K562 (cell line): ENCODE results near the gene SLC35A1. TPM values are rescaled to one million over a fixed set of nuclear protein-coding genes. Genes with fewer than 3 reads are reported as not detected.
A peak's percentile ranks its signal among the peaks of the same experiment; 100 is the strongest.

Experiments
- CEBPB ChIP-seq: fragments of 450-650 bp; IDR thresholded peaks from 2 replicates; pipeline ENCODE4 v1.6.1; 2016; ENCODE audit warnings: missing genetic modification characterization, missing compliant biosample characterization
- CXXC5 ChIP-seq: fragments of 250-450 bp; sonication (Bioruptor Pico); IDR thresholded peaks from 2 replicates; pipeline ENCODE4 v1.8.0; 2022; ENCODE audit warnings: inconsistent platforms, mild to moderate bottlenecking, moderate library complexity
- GTF2A2 ChIP-seq: IDR thresholded peaks from 2 replicates; pipeline ENCODE4 v1.6.1; 2016; ENCODE audit warnings: mild to moderate bottlenecking, missing genetic modification characterization, missing compliant biosample characterization
- GTF2E2 ChIP-seq: fragments of 200-800 bp; sonication (Bioruptor generic); IDR thresholded peaks from 2 replicates; pipeline ENCODE4 v1.6.1; 2016; ENCODE audit warnings: missing genetic modification characterization, missing compliant biosample characterization
- KLF13 ChIP-seq: fragments of 450-650 bp; IDR thresholded peaks from 2 replicates; pipeline ENCODE4 v1.6.1; 2016; ENCODE audit warnings: missing genetic modification characterization, low read depth, mild to moderate bottlenecking, missing compliant biosample characterization, moderate library complexity, borderline replicate concordance
- L3MBTL2 ChIP-seq: fragments of 450-650 bp; IDR thresholded peaks from 2 replicates; pipeline ENCODE4 v1.6.1; 2016; ENCODE audit warnings: mild to moderate bottlenecking, moderate library complexity
- NFE2L1 ChIP-seq: fragments of 450-650 bp; IDR thresholded peaks from 2 replicates; pipeline ENCODE4 v1.6.1; 2016; ENCODE audit warnings: missing genetic modification characterization, low read depth, mild to moderate bottlenecking, missing compliant biosample characterization, moderate library complexity, borderline replicate concordance
- NR2C1 ChIP-seq, 2 experiments: fragments of 450-650 bp; IDR thresholded peaks; 2 replicates each; pipeline ENCODE4 v1.6.1; 2017; ENCODE audit warnings: mild to moderate bottlenecking in 2 of 2, antibody characterized with exemption in 1 of 2, inconsistent platforms in 1 of 2, missing compliant biosample characterization in 1 of 2, missing genetic modification characterization in 1 of 2
- RBM22 ChIP-seq: fragments of 200-400 bp; formaldehyde crosslinking; IDR thresholded peaks from 2 replicates; pipeline ENCODE4 v1.6.1; 2018; ENCODE audit warnings: low read length, low read depth; ENCODE audit not compliant: poor library complexity, severe bottlenecking
- SMARCB1 ChIP-seq: IDR thresholded peaks from 2 replicates; pipeline ENCODE4 v1.6.1; 2011; ENCODE audit warnings: improper control_type of control experiment, low read depth; ENCODE audit not compliant: insufficient read length
- TEAD1 ChIP-seq, 2 experiments: fragments of 450-650 bp in 1 of 2; sonication (generic) in 1 of 2; formaldehyde crosslinking; IDR thresholded peaks; 2 replicates each; pipeline versions ENCODE4 v1.4.0 to v1.8.0; 2020 to 2022; ENCODE audit warnings: mild to moderate bottlenecking in 2 of 2, missing genetic modification reagents in 1 of 2
- ZBTB8A ChIP-seq: fragments of 450-650 bp; IDR thresholded peaks from 2 replicates; pipeline ENCODE4 v1.6.1; 2018; ENCODE audit warnings: mild to moderate bottlenecking, moderate library complexity; ENCODE audit not compliant: partially characterized antibody
- ZNF347 ChIP-seq: fragments of 450-650 bp; formaldehyde crosslinking; IDR thresholded peaks from 2 replicates; pipeline ENCODE4 v1.4.0; 2020; ENCODE audit warnings: low read depth, mild to moderate bottlenecking, moderate library complexity
- ZNF740 ChIP-seq, 3 experiments: fragments of 200-800 bp in 1 of 3; sonication (Bioruptor generic) in 1 of 3; sonication (generic) in 1 of 3; formaldehyde crosslinking in 1 of 3; IDR thresholded peaks; 2 replicates each; pipeline versions ENCODE4 v1.6.1 to v1.8.0; 2016 to 2022; ENCODE audit warnings: mild to moderate bottlenecking in 2 of 3, missing compliant biosample characterization in 2 of 3, missing genetic modification characterization in 2 of 3, missing genetic modification reagents in 1 of 3
- polyA plus RNA-seq, 8 experiments: library from polyadenylated mRNA; depleted of rRNA in 4 of 8; stranded (reverse) in 5 of 8; unstranded in 3 of 8; fragments of >200 nt; fragmentation: Nextera tagmentation in 2 of 8; fragmentation: Illumina TruSeq in 1 of 8; extraction: Ambion mirVana in 2 of 8; extraction: Trizol in 1 of 8; gene quantifications; 2 replicates each; pipeline versions ENCODE4 v1.2.1 to v1.2.3, GENCODE V29; 2011 to 2014; ENCODE audit warnings: inconsistent platforms in 1 of 8, missing spikeins in 1 of 8
- total RNA-seq, 7 experiments: library from RNA; depleted of rRNA in 6 of 7; stranded (reverse); fragments of >200 nt in 6 of 7; fragmentation: Illumina TruSeq in 2 of 7; extraction: Trizol in 2 of 7; gene quantifications; 2 replicates each; pipeline versions ENCODE4 v1.2.1 to v1.2.3, GENCODE V29; 2011 to 2021; ENCODE audit warnings: low replicate concordance in 1 of 7
- TF ChIP-seq, protein P1 (sequence below): fragments of 450-650 bp; IDR thresholded peaks from 2 replicates; pipeline ENCODE4 v1.6.1; 2014; ENCODE audit warnings: low read depth, mild to moderate bottlenecking, moderate library complexity, borderline replicate concordance
- TF ChIP-seq, protein P2 (sequence below): fragments of 450-650 bp; formaldehyde crosslinking; IDR thresholded peaks from 2 replicates; pipeline ENCODE4 v1.4.0; 2022; ENCODE audit warnings: missing genetic modification characterization
- TF ChIP-seq, protein P3 (sequence below), 2 experiments: fragments of 450-650 bp; IDR thresholded peaks; 2 replicates each; pipeline ENCODE4 v1.6.1; 2016
- TF ChIP-seq, protein P4 (sequence below), 2 experiments: IDR thresholded peaks in 1 of 2; conservative IDR thresholded peaks in 1 of 2; 2 replicates each; pipeline ENCODE4 v1.6.1; 2016; ENCODE audit warnings: low read depth in 2 of 2, mild to moderate bottlenecking in 1 of 2, missing compliant biosample characterization in 1 of 2, missing genetic modification characterization in 1 of 2, moderate library complexity in 1 of 2

SLC35A1 gene
- total and polyA plus RNA-seq, 9 of the 15 experiments (the other 6 are each of a cell fraction or from before 2014, with no cell fraction given): 7.5 to 37.1 (median 14.9) TPM

DNA sequence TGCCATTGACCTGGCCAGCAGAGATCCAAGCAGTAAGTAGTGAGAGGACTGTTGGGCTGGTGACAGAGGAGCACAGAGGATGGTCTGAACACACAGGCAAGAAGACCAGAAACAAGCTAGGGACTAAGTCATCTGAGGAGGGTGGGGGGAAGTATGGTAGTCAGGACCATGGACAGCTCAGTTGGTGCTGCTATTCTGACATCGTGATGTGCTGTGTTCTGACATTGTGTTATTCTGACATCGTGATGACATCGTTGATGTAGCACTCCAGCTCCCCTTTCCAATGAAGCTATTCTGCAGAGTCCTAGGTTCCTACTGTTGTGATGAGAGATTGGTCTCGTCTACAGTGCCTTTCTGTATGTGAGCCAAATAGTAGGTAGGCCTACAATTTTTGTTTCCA, 36.3 kb upstream of the SLC35A1 start (continued):
- TF ChIP-seq ZNF347 (CRISPR knock-in tag): no peak
- TF ChIP-seq, protein P1, sequence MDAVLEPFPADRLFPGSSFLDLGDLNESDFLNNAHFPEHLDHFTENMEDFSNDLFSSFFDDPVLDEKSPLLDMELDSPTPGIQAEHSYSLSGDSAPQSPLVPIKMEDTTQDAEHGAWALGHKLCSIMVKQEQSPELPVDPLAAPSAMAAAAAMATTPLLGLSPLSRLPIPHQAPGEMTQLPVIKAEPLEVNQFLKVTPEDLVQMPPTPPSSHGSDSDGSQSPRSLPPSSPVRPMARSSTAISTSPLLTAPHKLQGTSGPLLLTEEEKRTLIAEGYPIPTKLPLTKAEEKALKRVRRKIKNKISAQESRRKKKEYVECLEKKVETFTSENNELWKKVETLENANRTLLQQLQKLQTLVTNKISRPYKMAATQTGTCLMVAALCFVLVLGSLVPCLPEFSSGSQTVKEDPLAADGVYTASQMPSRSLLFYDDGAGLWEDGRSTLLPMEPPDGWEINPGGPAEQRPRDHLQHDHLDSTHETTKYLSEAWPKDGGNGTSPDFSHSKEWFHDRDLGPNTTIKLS: no peak
- TF ChIP-seq NFE2L1 (tag): no peak
- no peak for TF ChIP-seq CXXC5 (CRISPR knock-in tag)
- TF ChIP-seq CEBPB (tag): no peak
- no peak for TF ChIP-seq L3MBTL2
- TF ChIP-seq, protein P2, sequence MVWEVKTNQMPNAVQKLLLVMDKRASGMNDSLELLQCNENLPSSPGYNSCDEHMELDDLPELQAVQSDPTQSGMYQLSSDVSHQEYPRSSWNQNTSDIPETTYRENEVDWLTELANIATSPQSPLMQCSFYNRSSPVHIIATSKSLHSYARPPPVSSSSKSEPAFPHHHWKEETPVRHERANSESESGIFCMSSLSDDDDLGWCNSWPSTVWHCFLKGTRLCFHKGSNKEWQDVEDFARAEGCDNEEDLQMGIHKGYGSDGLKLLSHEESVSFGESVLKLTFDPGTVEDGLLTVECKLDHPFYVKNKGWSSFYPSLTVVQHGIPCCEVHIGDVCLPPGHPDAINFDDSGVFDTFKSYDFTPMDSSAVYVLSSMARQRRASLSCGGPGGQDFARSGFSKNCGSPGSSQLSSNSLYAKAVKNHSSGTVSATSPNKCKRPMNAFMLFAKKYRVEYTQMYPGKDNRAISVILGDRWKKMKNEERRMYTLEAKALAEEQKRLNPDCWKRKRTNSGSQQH (CRISPR knock-in tag): no peak
- no peak for TF ChIP-seq RBM22
- TF ChIP-seq TEAD1 (CRISPR knock-in tag; IDR thresholded peaks at IDR 0.05): 0 out of 4 replicates have a peak, but pooled peaks of 1 of the 2 experiments have one; percentile 53
- TF ChIP-seq, protein P3, sequence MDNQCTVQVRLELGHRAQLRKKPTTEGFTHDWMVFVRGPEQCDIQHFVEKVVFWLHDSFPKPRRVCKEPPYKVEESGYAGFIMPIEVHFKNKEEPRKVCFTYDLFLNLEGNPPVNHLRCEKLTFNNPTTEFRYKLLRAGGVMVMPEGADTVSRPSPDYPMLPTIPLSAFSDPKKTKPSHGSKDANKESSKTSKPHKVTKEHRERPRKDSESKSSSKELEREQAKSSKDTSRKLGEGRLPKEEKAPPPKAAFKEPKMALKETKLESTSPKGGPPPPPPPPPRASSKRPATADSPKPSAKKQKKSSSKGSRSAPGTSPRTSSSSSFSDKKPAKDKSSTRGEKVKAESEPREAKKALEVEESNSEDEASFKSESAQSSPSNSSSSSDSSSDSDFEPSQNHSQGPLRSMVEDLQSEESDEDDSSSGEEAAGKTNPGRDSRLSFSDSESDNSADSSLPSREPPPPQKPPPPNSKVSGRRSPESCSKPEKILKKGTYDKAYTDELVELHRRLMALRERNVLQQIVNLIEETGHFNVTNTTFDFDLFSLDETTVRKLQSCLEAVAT (IDR thresholded peaks at IDR 0.05): no peak
- TF ChIP-seq GTF2A2 (tag): no peak
- peak; percentile 85 for TF ChIP-seq ZNF740 (CRISPR knock-in tag; IDR thresholded peaks at IDR 0.05)
- TF ChIP-seq ZNF740 (tag; IDR thresholded peaks at IDR 0.05): no peak
- TF ChIP-seq, protein P4, sequence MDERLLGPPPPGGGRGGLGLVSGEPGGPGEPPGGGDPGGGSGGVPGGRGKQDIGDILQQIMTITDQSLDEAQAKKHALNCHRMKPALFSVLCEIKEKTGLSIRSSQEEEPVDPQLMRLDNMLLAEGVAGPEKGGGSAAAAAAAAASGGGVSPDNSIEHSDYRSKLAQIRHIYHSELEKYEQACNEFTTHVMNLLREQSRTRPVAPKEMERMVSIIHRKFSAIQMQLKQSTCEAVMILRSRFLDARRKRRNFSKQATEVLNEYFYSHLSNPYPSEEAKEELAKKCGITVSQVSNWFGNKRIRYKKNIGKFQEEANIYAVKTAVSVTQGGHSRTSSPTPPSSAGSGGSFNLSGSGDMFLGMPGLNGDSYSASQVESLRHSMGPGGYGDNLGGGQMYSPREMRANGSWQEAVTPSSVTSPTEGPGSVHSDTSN (CRISPR knock-in tag; IDR thresholded peaks at IDR 0.05; ENCODE audit: low read depth): no peak
- TF ChIP-seq, protein P4 (tag; conservative IDR thresholded peaks at IDR 0.05; ENCODE audit: low read depth): peak; percentile 43; the same call in 1 of the 2 replicates
- no peak for TF ChIP-seq KLF13 (tag)
- no peak for TF ChIP-seq NR2C1 (IDR thresholded peaks at IDR 0.05)
- peak; percentile 44; the same call in 1 of the 2 replicates for TF ChIP-seq NR2C1 (tag; IDR thresholded peaks at IDR 0.05)
- TF ChIP-seq SMARCB1: no peak
- no peak for TF ChIP-seq GTF2E2 (tag)
- TF ChIP-seq ZBTB8A: no peak
